Measurements from ENCODE around the gene INPP1.

INPP1 gene

GRCh38 chr2:190402986-190403603 lies 59.7 kb downstream of the INPP1 start:
- no peak overlapping the region for H3K4me3 ChIP-seq (ENCODE audit: low read depth, low read length)
- TF ChIP-seq CTCF (conservative IDR thresholded peaks at IDR 0.05; ENCODE audit: low read depth, low read length), result no peak
- no peak for DNase-seq (ENCODE audit: low read depth)

GRCh38 chr2:190404487-190404886 lies 61.1 kb downstream of the INPP1 start:
- no peak for TF ChIP-seq CTCF (conservative IDR thresholded peaks at IDR 0.05; ENCODE audit: low read depth, low read length)
- no peak overlapping the region for H3K4me3 ChIP-seq (ENCODE audit: low read depth, low read length)
- DNase-seq (ENCODE audit: low read depth), result peak; percentile 28

- H3K4me3 ChIP-seq (ENCODE audit: low read depth, low read length), result no peak overlapping the region
- no peak for DNase-seq (ENCODE audit: low read depth)
- no peak for TF ChIP-seq CTCF (conservative IDR thresholded peaks at IDR 0.05; ENCODE audit: low read depth, low read length)
These were observed 61.7 kb downstream of the INPP1 start for GRCh38 chr2:190405070-190405469.

DNA sequence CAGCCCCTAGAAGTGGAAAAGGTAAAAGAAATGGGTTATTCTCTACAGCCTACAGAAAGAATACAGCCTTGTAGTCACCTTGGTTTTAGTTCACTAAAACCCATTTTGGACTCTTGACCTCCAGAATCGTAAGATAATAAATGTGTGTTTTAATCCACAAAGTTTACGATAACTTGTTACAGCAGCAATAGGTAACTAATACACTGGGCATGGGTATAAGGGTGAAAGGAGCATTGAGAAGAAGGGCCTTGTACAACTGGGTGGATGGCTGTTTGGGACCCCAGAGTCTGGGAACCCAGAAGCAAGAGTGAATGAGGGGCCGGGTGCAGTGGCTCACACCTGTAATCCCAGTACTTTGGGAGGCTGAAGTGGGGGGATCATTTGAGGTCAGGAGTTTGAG lies 62.6 kb downstream of the INPP1 start:
- no peak overlapping the region for H3K4me3 ChIP-seq (ENCODE audit: low read depth, low read length)
- TF ChIP-seq CTCF (conservative IDR thresholded peaks at IDR 0.05; ENCODE audit: low read depth, low read length), result no peak
- DNase-seq (ENCODE audit: low read depth), result no peak

- H3K4me3 ChIP-seq (ENCODE audit: low read depth, low read length), result no peak overlapping the region
- TF ChIP-seq CTCF (conservative IDR thresholded peaks at IDR 0.05; ENCODE audit: low read depth, low read length), result no peak
- no peak for DNase-seq (ENCODE audit: low read depth)
These were observed 63.4 kb downstream of the INPP1 start for GRCh38 chr2:190406805-190407204.

DNA sequence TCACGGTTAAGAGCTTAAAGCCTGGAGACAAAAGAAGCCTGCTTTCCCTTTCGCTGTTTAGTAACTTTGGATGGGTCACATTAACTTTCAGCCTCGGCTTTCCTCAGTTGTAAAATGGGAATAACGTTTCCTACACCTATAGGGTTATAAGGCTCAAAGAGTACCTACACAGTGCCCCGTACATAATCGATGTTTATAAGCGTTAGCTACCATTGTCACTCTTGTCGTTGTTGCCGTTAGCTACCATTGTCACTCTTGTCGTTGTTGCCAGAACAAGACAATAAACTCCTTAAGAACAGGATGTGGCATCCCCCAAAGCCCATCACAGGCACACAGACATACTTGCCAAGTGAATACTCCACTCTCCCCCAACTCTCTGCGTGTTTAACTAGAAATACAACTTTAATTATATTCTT lies 63.9 kb downstream of the INPP1 start:
- no peak for TF ChIP-seq CTCF (conservative IDR thresholded peaks at IDR 0.05; ENCODE audit: low read depth, low read length)
- no peak overlapping the region for H3K4me3 ChIP-seq (ENCODE audit: low read depth, low read length)
- DNase-seq (ENCODE audit: low read depth), result no peak
